ENCODE measurements around the gene DNAI2. TPM values are rescaled to one million over a fixed set of nuclear protein-coding genes. Genes with fewer than 3 reads are reported as not detected.

The DNAI2 gene
- total and polyA plus RNA-seq, 9 of the 15 experiments (the other 6 are each of a cell fraction or from before 2014, with no cell fraction given) = not detected

DNA sequence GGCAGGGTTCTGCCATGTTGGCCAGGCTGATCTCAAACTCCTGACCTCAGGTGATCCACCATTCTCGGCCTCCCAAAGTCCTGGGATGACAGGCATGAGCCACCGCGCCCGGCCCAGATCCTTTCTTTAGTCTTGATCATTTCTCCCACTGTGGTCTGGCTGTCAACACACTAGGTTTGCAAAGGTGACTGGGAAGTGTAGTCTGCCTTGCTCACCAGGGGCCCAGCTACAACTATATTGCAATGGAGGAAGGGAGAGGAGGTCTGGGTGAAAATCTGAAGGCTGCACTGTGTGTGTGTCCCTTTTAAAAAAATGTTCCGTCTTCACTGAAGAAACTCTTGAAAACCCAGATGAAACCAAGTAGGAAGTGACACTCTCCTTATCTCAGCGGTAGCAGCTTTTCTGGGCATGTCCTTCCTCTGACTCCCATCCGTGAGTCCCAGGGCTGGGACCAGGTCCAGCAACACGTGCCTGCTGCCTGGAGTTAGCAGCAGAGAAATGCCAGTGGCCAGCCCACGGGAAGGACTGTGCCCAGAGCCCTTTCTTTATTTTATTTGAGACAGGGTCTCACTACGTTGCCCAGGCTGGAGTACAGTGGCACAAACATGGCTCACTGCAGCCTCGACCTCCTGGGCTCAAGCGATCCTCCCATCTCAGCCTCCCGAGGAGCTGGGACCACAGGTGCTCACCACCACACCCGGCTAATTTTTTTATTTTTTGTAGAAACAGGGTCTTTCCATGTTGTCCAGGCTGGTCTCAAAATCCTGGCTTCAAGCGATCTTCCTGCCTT is 34.1 kb downstream of the DNAI2 start (continued):
- no peak for TF ChIP-seq TCFL5 (CRISPR knock-in tag; conservative IDR thresholded peaks at IDR 0.05)
- no peak for TF ChIP-seq SAFB (IDR thresholded peaks at IDR 0.05; ENCODE audit: borderline replicate concordance, low read depth, low read length)
- no peak for TF ChIP-seq ZEB2 (IDR thresholded peaks at IDR 0.05)
- TF ChIP-seq CHD1 (IDR thresholded peaks at IDR 0.05; ENCODE audit: low read length) = no peak
- TF ChIP-seq, protein P1, sequence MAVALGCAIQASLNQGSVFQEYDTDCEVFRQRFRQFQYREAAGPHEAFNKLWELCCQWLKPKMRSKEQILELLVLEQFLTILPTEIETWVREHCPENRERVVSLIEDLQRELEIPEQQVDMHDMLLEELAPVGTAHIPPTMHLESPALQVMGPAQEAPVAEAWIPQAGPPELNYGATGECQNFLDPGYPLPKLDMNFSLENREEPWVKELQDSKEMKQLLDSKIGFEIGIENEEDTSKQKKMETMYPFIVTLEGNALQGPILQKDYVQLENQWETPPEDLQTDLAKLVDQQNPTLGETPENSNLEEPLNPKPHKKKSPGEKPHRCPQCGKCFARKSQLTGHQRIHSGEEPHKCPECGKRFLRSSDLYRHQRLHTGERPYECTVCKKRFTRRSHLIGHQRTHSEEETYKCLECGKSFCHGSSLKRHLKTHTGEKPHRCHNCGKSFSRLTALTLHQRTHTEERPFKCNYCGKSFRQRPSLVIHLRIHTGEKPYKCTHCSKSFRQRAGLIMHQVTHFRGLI (CRISPR knock-in tag; IDR thresholded peaks at IDR 0.05) = no peak
- TF ChIP-seq, protein P2, sequence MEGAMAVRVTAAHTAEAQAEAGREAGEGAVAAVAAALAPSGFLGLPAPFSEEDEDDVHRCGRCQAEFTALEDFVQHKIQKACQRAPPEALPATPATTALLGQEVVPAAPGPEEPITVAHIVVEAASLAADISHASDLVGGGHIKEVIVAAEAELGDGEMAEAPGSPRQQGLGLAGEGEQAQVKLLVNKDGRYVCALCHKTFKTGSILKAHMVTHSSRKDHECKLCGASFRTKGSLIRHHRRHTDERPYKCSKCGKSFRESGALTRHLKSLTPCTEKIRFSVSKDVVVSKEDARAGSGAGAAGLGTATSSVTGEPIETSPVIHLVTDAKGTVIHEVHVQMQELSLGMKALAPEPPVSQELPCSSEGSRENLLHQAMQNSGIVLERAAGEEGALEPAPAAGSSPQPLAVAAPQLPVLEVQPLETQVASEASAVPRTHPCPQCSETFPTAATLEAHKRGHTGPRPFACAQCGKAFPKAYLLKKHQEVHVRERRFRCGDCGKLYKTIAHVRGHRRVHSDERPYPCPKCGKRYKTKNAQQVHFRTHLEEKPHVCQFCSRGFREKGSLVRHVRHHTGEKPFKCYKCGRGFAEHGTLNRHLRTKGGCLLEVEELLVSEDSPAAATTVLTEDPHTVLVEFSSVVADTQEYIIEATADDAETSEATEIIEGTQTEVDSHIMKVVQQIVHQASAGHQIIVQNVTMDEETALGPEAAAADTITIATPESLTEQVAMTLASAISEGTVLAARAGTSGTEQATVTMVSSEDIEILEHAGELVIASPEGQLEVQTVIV (CRISPR knock-in tag; IDR thresholded peaks at IDR 0.05; ENCODE audit: borderline replicate concordance) = no peak
- TF ChIP-seq TEAD1 (CRISPR knock-in tag; IDR thresholded peaks at IDR 0.05) = no peak
- TF ChIP-seq, protein P3, sequence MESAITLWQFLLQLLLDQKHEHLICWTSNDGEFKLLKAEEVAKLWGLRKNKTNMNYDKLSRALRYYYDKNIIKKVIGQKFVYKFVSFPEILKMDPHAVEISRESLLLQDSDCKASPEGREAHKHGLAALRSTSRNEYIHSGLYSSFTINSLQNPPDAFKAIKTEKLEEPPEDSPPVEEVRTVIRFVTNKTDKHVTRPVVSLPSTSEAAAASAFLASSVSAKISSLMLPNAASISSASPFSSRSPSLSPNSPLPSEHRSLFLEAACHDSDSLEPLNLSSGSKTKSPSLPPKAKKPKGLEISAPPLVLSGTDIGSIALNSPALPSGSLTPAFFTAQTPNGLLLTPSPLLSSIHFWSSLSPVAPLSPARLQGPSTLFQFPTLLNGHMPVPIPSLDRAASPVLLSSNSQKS (CRISPR knock-in tag; IDR thresholded peaks at IDR 0.05) = no peak
- TF ChIP-seq ZFP36 (IDR thresholded peaks at IDR 0.05; ENCODE audit: low read depth, low read length, partially characterized antibody) = no peak
- TF ChIP-seq, protein P4, sequence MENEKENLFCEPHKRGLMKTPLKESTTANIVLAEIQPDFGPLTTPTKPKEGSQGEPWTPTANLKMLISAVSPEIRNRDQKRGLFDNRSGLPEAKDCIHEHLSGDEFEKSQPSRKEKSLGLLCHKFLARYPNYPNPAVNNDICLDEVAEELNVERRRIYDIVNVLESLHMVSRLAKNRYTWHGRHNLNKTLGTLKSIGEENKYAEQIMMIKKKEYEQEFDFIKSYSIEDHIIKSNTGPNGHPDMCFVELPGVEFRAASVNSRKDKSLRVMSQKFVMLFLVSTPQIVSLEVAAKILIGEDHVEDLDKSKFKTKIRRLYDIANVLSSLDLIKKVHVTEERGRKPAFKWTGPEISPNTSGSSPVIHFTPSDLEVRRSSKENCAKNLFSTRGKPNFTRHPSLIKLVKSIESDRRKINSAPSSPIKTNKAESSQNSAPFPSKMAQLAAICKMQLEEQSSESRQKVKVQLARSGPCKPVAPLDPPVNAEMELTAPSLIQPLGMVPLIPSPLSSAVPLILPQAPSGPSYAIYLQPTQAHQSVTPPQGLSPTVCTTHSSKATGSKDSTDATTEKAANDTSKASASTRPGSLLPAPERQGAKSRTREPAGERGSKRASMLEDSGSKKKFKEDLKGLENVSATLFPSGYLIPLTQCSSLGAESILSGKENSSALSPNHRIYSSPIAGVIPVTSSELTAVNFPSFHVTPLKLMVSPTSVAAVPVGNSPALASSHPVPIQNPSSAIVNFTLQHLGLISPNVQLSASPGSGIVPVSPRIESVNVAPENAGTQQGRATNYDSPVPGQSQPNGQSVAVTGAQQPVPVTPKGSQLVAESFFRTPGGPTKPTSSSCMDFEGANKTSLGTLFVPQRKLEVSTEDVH (IDR thresholded peaks at IDR 0.05; ENCODE audit: low read depth, partially characterized antibody) = no peak
- TF ChIP-seq, protein P5, sequence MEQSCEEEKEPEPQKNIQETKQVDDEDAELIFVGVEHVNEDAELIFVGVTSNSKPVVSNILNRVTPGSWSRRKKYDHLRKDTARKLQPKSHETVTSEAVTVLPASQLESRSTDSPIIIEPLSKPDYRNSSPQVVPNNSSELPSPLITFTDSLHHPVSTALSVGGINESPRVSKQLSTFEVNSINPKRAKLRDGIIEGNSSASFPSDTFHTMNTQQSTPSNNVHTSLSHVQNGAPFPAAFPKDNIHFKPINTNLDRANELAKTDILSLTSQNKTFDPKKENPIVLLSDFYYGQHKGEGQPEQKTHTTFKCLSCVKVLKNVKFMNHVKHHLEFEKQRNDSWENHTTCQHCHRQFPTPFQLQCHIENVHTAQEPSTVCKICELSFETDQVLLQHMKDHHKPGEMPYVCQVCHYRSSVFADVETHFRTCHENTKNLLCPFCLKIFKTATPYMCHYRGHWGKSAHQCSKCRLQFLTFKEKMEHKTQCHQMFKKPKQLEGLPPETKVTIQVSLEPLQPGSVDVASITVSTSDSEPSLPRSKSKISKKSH (CRISPR knock-in tag; IDR thresholded peaks at IDR 0.05) = no peak
- no peak for TF ChIP-seq RFX5 (IDR thresholded peaks at IDR 0.05; ENCODE audit: low read depth, low read length)
- no peak for TF ChIP-seq NR4A1 (CRISPR knock-in tag; IDR thresholded peaks at IDR 0.05)
- no peak for TF ChIP-seq NR4A1 (tag; IDR thresholded peaks at IDR 0.05)
- peak in 1 of 2 experiments; percentile 58; a peak in 1 of 4 replicates for TF ChIP-seq RCOR1 (IDR thresholded peaks at IDR 0.05; ENCODE audit: borderline replicate concordance in 1 of 2, low read depth in 2 of 2, low read length in 2 of 2)
- TF ChIP-seq SAFB2 (IDR thresholded peaks at IDR 0.05; ENCODE audit: borderline replicate concordance, low read depth, low read length, severe bottlenecking) = no peak

Data from K562 (cell line).